Transverse colon (tissue), 4 donors: ENCODE data around the gene PYROXD2.

Source experiments
- EP300 ChIP-seq: sonication (generic); formaldehyde crosslinking; IDR thresholded peaks from one replicate; pipeline ENCODE4 v1.6.1; 2017; ENCODE audit warnings: antibody characterized with exemption, low read depth
- POLR2A ChIP-seq: fragments of 450-650 bp; IDR thresholded peaks from one replicate; pipeline ENCODE4 v1.6.1; 2016; ENCODE audit warnings: antibody characterized with exemption, mild to moderate bottlenecking, moderate library complexity
- POLR2AphosphoS5 ChIP-seq, 3 donors: sonication (generic); formaldehyde crosslinking; IDR thresholded peaks; one replicate each; pipeline ENCODE4 v1.6.1; 2016; ENCODE audit warnings: antibody characterized with exemption in 3 of 3
- TF ChIP-seq, protein P1 (sequence below), 5 experiments: fragments of 200-600 bp in 3 of 5; fragments of 450-650 bp in 2 of 5; sonication (generic) in 3 of 5; IDR thresholded peaks; 1 replicate in 2 of 5; 2 replicates in 3 of 5; pipeline ENCODE4 v1.5.1; 2016 to 2017; ENCODE audit warnings: antibody characterized with exemption in 5 of 5, inconsistent platforms in 3 of 5, mild to moderate bottlenecking in 2 of 5, moderate library complexity in 1 of 5

DNA sequence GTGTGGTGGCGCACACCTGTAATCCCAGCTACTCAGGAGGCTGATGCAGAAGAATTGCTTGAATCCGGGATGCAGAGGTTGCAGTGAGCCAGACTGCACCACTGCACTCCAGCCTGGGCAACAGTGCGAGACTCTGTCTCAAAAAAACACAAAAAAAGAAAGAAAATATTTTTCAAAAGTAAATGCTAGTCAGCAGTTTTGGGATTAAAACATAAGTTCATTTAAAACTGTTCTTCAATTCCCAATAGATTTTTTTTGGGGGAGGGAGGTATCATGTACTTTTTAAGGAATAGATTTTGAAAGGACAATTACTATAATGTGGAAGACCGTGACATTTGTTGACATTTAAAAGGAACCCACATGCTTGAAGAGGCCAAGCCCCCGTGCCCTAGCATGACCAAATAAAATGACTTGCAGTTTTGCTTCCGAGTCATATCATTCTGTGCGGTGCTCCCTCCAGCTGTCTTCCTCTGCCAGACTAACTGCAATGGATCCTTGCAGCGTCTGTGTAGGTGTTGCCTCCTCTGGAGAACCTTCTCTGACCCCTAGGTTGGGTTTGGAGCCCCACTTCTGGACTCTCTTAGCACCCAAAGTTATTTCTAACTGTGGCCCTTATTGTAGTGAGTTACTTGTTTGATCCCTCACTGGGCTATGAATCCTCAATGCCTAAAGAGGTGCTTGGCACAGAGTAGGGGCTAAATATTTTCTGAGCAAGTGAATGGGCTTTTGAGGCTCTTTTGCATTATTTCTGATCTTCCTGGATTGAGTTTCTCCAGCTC lies 49.2 kb upstream of the PYROXD2 start:
- TF ChIP-seq, protein P1, sequence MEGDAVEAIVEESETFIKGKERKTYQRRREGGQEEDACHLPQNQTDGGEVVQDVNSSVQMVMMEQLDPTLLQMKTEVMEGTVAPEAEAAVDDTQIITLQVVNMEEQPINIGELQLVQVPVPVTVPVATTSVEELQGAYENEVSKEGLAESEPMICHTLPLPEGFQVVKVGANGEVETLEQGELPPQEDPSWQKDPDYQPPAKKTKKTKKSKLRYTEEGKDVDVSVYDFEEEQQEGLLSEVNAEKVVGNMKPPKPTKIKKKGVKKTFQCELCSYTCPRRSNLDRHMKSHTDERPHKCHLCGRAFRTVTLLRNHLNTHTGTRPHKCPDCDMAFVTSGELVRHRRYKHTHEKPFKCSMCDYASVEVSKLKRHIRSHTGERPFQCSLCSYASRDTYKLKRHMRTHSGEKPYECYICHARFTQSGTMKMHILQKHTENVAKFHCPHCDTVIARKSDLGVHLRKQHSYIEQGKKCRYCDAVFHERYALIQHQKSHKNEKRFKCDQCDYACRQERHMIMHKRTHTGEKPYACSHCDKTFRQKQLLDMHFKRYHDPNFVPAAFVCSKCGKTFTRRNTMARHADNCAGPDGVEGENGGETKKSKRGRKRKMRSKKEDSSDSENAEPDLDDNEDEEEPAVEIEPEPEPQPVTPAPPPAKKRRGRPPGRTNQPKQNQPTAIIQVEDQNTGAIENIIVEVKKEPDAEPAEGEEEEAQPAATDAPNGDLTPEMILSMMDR (IDR thresholded peaks at IDR 0.05), result no peak
- no peak for TF ChIP-seq POLR2AphosphoS5 (IDR thresholded peaks at IDR 0.05)
- no peak for TF ChIP-seq POLR2A
- TF ChIP-seq EP300, result no peak
